T-helper 2 cell treated with Interferon-gamma antibody and Interleukin-4, amounts not matched to agents 5 μg/mL and 100 μg/mL, for 36 hours (primary cell): ENCODE measurements around the gene UGT3A2.
"Not testable (repeated sequence)": the region's sequence is repeated elsewhere in the genome, so short reads cannot be mapped to it uniquely, and the experiment has no call there.

Source experiments
- DNase-seq: peaks from one replicate; pipeline ENCODE4 v3.0.0; 2021; ENCODE audit warnings: low spot score
- H3K27ac Mint-ChIP-seq: one replicate; pipeline ENCODE4 v1.8.0; 2021; ENCODE audit warnings: mild to moderate bottlenecking, mixed read lengths
- H3K27me3 Mint-ChIP-seq: one replicate; pipeline ENCODE4 v1.8.0; 2021; ENCODE audit warnings: low read depth, mixed read lengths
- H3K36me3 Mint-ChIP-seq: one replicate; pipeline ENCODE4 v1.8.0; 2021; ENCODE audit warnings: low read depth, mixed read lengths
- H3K4me1 Mint-ChIP-seq: one replicate; pipeline ENCODE4 v1.8.0; 2021; ENCODE audit warnings: low read depth, mixed read lengths
- H3K4me3 Mint-ChIP-seq: one replicate; pipeline ENCODE4 v1.8.0; 2022; ENCODE audit warnings: mild to moderate bottlenecking, moderate library complexity, mixed read lengths
- H3K9me3 Mint-ChIP-seq: one replicate; pipeline ENCODE4 v1.8.0; 2021; ENCODE audit warnings: mixed read lengths

Gene UGT3A2

DNA sequence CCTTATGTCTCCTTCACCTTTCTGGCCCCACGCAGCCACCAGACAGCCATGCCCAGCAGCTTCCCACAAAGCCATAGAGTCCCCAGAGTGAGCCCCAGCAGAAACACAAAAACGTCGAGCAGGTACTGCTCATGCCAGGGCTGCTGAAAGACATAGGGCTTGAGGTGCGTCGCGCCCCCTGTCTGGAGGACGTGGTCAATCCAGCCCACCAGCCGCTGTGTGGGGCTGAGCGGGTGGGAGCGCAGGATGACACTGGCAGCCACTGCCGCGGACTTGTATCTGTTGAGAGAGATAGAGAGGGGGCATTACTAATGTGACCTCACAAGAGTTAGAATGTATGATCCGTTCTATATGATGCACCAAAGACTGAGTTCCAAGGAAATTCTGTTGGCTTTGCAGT is 31.0 kb downstream of the UGT3A2 start:
- no peaks in the 10 kb centered on the region for H3K27me3 Mint-ChIP-seq
- H3K27ac Mint-ChIP-seq, result no peak overlapping the region
- no peaks in the 10 kb centered on the region for H3K9me3 Mint-ChIP-seq
- no peaks in the 10 kb centered on the region for H3K4me1 Mint-ChIP-seq
- H3K4me3 Mint-ChIP-seq, result no peak overlapping the region
- H3K36me3 Mint-ChIP-seq, result no peaks in the 10 kb centered on the region
- DNase-seq, result no peak

DNA sequence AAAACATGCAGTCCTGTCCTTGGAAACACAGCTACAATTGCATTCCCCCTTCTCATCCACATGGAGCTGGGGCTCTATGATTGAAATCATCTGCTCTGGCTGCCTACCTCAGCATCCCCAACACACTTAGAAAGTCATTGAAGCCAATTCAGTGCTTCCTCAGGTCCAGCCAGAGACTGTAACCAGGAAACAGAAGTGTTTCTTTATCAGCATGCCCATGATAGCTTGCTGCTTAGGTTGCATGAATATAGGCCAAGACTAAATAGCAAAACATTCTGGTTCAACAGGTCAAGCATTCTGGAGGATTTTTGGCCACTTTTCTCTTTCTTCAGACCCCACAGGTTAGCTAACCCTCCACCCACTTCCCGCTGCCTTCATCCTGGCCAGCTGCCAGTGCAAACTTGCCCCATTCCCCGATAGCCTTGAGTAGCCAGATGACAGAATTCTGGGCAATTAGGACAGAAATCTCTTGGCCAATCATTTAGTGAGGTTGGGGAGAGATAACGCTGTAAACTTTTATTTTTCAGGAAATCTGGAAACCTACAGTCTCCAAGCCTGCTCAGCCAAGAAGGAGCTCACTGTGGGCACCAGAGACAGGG is 32.0 kb downstream of the UGT3A2 start:
- not testable (repeated sequence) for H3K36me3 Mint-ChIP-seq, DNase-seq, H3K27ac Mint-ChIP-seq, H3K27me3 Mint-ChIP-seq, H3K4me1 Mint-ChIP-seq, H3K9me3 Mint-ChIP-seq, H3K4me3 Mint-ChIP-seq

DNA sequence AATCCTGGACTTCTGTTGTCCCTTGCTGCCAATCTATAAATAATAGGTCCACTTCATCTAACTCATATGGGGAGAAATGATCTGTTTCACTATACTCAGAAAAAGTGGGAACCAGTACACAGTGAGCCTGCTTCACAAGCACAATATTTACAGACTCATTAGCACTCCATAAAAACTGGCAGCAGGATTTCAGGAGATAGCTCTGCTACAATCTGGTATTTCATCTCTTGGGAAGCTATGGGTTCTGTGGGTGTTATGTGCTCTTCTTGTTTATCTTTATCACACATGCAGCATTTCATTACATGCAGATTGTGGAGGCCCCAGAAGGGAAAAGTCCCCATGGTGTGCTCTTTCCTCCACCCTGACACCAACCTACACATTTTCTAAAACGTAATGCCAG is 33.2 kb downstream of the UGT3A2 start:
- H3K27me3 Mint-ChIP-seq, result no peaks in the 10 kb centered on the region

DNA sequence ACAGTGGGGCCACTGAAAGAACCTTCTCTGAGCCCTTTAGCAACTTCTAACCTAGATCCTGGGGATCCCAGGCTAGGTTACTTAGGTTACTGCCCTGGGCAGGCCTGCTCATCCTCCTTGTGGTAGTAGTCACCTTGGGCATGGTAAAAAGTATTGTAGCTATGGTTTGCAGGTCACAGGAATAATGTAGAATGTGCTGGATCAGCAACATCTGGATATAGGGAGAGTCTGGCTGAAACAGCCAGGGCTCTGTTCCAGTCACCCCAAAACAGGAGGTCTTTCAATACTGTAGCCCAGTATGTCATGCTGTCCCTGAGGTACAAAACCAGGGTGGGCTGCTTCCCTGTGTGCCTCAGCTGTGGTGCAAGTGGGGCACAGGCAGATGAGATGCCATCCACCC is 33.6 kb downstream of the UGT3A2 start:
- no peak overlapping the region for H3K4me3 Mint-ChIP-seq
- no peak for DNase-seq
- H3K9me3 Mint-ChIP-seq, result no peaks in the 10 kb centered on the region
- H3K27ac Mint-ChIP-seq, result no peak overlapping the region
- H3K4me1 Mint-ChIP-seq, result no peaks in the 10 kb centered on the region
- H3K27me3 Mint-ChIP-seq, result no peaks in the 10 kb centered on the region
- no peaks in the 10 kb centered on the region for H3K36me3 Mint-ChIP-seq

More for the DNA sequence above, 33.2 kb downstream of the UGT3A2 start:
- H3K4me3 Mint-ChIP-seq, result no peak overlapping the region
- DNase-seq, result no peak
- H3K4me1 Mint-ChIP-seq, result no peaks in the 10 kb centered on the region
- no peaks in the 10 kb centered on the region for H3K9me3 Mint-ChIP-seq
- H3K36me3 Mint-ChIP-seq, result no peaks in the 10 kb centered on the region
- no peak overlapping the region for H3K27ac Mint-ChIP-seq

DNA sequence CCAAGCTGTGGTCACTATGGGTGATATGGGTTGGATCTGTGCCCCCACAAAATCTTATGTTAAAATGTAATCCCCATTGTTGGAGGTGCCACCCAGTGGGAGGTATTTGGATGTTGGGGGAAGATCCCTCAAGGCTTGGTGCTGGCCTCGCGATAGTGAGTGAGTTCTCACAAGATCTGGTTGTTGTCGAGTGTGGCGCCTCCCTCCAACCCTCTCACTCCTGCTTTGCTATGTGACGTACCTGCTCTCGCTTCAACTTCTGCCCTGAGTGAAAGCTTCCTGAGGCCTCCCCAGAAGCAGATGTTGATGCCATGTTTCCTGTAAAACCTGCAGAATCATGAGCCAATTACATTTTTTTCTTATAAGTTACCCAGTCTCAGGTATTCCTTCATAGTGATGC is 35.5 kb downstream of the UGT3A2 start:
- no peaks in the 10 kb centered on the region for H3K9me3 Mint-ChIP-seq
- H3K4me1 Mint-ChIP-seq, result no peaks in the 10 kb centered on the region
- H3K4me3 Mint-ChIP-seq, result no peak overlapping the region
- H3K36me3 Mint-ChIP-seq, result no peaks in the 10 kb centered on the region
- DNase-seq, result no peak
- no peaks in the 10 kb centered on the region for H3K27me3 Mint-ChIP-seq
- H3K27ac Mint-ChIP-seq, result no peak overlapping the region

DNA sequence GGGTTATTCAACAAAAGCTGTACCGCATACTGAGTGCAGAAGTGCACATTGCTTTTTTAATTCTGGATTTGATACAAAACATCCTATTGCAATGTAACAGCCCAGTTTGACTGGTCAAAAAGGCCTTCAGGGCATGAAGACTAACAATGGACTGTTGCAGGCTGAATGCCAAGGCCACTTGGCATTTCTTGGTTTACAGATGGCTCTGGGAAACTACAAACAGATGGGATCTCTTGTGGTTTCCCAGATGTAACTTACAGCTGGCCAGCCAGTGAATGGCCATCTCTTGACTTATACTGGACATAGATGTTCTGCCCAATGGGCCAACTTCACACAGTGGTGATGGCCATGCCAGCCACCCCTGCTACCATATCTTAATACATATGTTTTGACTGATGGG is 36.8 kb downstream of the UGT3A2 start:
- Mint-ChIP-seq H3K4me1 (no peaks in the 10 kb centered on the region), H3K36me3 (no peaks in the 10 kb centered on the region), H3K4me3 (no peak overlapping the region), H3K27me3 (no peaks in the 10 kb centered on the region), H3K9me3 (no peaks in the 10 kb centered on the region), H3K27ac (no peak overlapping the region)
- no peak for DNase-seq

DNA sequence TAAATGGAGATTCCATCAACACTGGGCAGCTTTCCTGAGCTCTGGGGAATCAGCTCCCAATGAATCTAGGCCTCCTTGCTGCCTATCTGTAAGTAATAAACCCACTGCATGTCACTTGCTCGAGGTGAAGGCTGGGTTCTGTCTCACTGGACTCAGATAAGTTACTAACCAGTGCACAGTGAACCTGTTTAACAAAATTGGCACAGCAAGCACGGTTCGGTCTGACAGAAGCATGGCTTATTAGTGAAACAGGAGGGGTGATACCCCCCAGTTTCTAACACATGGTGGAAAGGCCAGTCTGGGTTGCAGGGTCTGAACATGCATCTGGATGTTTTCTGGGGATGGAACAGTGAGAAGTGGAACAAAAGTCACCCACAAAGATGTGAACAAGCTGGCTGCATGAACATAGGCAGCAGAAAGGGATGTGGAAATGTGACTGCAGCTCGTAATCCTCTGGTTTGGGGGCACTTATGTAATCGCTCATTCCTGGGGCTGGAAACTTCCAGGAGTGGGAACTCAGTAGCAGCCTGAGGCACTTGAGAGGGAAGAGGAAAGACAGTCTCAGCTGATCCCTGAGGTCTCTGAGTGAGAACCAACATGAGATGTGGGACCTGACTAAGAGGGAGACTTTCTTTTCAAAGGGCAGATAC is 37.7 kb downstream of the UGT3A2 start:
- Mint-ChIP-seq H3K4me3 (no peak overlapping the region), H3K36me3 (no peaks in the 10 kb centered on the region), H3K27me3 (peaks cover 6% of the 10 kb centered on the region), H3K9me3 (no peaks in the 10 kb centered on the region), H3K27ac (no peak overlapping the region), H3K4me1 (no peaks in the 10 kb centered on the region)
- no peak for DNase-seq

DNA sequence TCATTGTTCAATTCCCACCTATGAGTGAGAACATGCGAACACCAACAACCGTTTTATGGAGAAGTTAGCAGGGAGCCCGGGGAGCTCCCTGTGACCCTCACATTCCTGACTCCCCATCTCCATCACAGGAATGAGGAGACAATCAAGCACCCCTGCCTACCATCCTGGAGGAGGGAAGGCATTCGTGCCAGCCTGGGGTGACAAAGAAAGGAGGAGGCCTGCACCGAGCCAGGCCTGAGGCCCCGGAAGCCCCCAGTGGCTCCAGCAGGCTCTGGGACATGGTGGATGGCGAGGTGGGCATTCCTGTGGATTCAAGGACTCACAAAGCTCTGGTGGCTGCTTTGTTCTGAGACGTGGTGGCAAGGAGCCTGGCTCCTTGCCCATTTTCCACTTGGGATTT is 39.0 kb downstream of the UGT3A2 start:
- Mint-ChIP-seq H3K27me3 (peaks cover 6% of the 10 kb centered on the region), H3K27ac (no peak overlapping the region), H3K4me3 (no peak overlapping the region), H3K36me3 (no peaks in the 10 kb centered on the region), H3K9me3 (no peaks in the 10 kb centered on the region), H3K4me1 (no peaks in the 10 kb centered on the region)
- no peak for DNase-seq

DNA sequence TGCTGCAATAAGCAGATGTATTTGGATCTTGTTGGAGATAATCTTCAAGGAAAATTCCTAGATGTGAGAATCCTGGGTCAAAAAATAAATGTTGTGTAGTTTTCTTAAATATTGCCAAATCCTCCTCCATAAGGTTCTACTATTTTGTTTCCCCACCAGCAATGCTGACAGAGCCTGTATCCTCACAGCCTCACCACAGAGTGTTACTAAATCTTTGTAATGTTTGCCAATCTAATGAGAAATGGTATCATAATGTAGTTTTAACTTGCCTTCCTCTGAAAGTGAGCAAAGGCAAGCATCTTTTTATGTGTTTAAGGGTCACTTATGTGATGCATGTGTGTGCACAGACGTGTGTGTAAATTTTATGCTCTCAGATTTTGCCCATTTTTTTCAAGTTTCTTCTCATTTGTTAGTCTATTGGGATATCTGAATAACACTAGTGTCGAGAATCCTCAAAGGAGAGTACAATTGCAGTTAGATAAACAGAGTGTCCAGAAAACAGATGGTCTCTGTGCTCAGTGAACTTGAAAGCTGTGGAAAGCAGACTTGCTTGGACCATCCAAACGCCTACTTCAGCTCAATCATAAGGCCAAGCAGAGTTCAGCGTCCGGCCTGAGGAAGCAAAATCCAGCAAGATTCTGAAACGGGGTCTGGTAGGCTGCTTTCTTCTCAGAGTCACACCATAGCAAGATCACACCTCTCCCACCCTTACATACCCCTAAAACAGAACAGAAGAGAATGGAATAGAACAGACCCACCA is 39.8 kb downstream of the UGT3A2 start:
- Mint-ChIP-seq H3K27me3 (peaks cover 6% of the 10 kb centered on the region), H3K4me3 (no peak overlapping the region), H3K9me3 (no peaks in the 10 kb centered on the region)

DNA sequence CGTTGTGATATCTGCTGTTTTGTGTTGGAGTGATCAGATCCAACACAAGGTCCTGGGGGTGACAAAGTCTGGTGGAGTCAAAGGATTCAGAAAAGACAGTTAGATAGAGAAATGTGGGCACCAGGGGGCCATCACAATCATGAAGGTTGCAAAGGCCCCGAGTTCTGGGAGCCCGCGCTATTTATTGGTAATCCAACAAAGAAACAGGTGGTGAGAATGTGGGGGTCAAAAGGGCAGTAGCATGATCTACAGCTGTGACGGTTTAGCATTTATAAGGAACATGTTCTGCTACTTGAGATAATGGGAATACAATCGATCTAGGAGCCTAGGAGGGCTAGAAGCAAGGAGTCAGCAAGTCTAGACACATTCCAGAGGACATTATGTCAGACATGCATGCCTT is 44.4 kb downstream of the UGT3A2 start:
- H3K27me3 Mint-ChIP-seq, H3K4me3 Mint-ChIP-seq, H3K27ac Mint-ChIP-seq, H3K4me1 Mint-ChIP-seq, H3K36me3 Mint-ChIP-seq, DNase-seq, H3K9me3 Mint-ChIP-seq: not testable (repeated sequence)

More for the DNA sequence above, 39.8 kb downstream of the UGT3A2 start:
- no peaks in the 10 kb centered on the region for H3K36me3 Mint-ChIP-seq
- H3K27ac Mint-ChIP-seq, result no peak overlapping the region
- H3K4me1 Mint-ChIP-seq, result no peaks in the 10 kb centered on the region
- DNase-seq, result no peak

DNA sequence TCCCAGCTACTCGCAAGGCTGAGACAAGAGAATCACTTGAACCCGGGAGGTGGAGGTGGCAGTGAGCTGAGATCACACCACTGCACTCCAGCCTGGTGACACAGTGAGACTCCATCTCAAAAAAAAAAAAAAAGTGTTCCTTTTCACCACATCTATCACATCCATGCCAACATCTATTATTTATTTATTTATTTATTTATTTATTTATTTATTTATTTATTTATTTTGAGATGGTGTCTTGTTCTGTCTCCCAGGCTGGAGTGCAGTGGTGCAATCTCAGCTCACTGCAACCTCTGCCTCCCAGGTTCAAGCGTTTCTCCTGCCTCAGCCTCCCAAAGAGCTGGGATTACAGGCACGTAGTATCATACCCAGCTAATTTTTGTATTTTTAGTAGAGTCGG is 47.1 kb downstream of the UGT3A2 start:
- DNase-seq, H3K36me3 Mint-ChIP-seq, H3K27ac Mint-ChIP-seq, H3K4me1 Mint-ChIP-seq, H3K4me3 Mint-ChIP-seq, H3K27me3 Mint-ChIP-seq, H3K9me3 Mint-ChIP-seq: not testable (repeated sequence)

DNA sequence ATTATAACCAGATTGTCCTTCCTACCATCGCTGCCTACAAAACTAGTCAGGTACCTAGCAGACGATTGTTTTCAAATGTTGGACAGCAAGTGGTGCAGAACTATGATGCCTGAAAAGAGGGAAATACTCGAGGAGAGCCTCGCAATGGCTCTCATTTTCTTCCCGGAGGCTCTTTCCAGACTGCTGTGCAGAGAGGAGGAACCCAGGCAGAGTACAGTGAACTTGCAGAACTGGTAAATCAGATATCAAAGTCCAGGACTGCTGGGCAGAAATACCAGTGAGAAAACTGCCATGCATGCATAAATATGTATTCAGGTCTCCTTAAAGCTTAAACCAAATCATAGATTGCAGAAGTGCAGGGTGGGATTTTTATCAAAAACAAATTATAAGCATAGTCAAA is 49.1 kb downstream of the UGT3A2 start:
- no peak for DNase-seq
- Mint-ChIP-seq H3K9me3 (peaks cover 16% of the 10 kb centered on the region), H3K4me1 (no peaks in the 10 kb centered on the region), H3K4me3 (no peak overlapping the region), H3K27me3 (no peaks in the 10 kb centered on the region), H3K27ac (no peak overlapping the region), H3K36me3 (no peaks in the 10 kb centered on the region)

DNA sequence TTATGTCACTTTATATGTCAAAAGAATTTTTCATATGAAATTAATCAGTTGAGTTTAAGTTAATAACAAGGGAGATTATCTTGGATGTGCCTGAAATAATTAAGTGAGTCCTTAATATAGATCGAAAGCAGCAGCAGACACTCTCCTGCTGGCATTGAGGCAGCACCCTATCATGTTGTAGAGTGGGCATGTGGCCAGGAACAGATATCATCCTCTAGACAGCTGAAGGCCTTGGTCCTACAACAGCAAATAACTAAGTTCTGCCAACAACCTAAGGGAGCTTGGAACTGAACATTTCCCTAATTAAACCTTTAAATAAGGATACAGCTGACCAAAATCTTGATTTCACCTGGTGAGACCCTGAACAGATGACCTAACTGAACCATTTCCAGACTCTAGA is 49.7 kb downstream of the UGT3A2 start:
- Mint-ChIP-seq H3K9me3 (peaks cover 18% of the 10 kb centered on the region), H3K27ac (no peak overlapping the region), H3K27me3 (no peaks in the 10 kb centered on the region), H3K4me1 (no peaks in the 10 kb centered on the region), H3K36me3 (no peaks in the 10 kb centered on the region), H3K4me3 (no peak overlapping the region)
- no peak for DNase-seq

DNA sequence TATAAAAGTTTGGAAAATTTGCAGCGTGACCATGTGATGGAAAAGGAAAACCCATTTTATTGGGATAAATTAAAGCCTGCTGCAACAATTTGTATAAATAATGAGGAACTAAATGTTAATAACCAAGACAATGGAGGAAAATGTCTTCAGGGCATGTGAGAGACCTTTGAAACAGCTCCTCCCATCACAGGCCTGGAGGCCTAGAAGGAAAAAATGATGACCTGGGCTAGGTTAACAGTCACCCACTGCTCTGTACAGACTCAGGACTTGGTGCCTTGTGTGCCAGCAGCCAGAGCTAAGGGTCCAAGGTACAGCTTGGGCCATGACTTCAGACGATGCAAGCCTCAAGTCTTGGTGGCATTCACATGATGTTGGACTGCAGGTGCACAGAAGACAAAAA is 53.5 kb downstream of the UGT3A2 start:
- Mint-ChIP-seq H3K36me3 (no peaks in the 10 kb centered on the region), H3K27me3 (no peaks in the 10 kb centered on the region), H3K4me1 (no peaks in the 10 kb centered on the region), H3K4me3 (no peak overlapping the region), H3K27ac (no peak overlapping the region), H3K9me3 (peaks cover 36% of the 10 kb centered on the region)
- no peak for DNase-seq
